ENCODE data around the gene ATXN7L2.

The ATXN7L2 gene

DNA sequence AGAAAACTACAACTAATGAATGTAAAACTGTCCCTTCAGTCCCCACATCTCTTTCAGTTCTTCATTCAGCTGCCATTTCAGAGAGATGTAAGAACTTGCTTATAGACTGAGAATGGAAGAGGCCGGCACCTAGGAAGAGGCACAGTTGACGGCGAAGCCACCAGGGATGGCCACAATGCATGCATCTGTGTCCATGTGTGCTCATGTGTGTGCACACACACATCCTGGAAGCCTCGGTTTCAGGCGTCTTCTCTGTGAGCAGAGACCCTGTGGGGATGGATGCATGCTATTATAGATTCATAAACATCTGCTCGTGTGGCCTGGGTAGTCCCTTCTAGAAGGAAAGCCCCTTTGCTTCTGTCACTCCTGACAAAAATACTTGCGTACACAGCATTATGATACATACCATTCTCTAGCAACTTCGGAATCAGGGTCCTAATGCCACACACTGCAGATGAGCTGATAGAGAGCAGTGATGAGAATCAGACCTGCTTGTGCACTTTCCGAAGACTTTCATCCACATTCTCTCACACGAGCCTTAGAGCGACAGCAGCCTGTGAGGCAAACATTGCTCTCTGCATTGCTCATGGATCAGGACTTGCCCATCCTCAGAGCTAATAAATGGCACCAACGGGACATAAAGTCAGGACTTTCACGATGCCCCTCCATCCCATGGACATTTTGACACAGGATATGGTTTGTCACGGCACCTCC lies 43.5 kb downstream of the ATXN7L2 start:
- no peak for DNase-seq (ENCODE audit: low read depth, low spot score)

DNA sequence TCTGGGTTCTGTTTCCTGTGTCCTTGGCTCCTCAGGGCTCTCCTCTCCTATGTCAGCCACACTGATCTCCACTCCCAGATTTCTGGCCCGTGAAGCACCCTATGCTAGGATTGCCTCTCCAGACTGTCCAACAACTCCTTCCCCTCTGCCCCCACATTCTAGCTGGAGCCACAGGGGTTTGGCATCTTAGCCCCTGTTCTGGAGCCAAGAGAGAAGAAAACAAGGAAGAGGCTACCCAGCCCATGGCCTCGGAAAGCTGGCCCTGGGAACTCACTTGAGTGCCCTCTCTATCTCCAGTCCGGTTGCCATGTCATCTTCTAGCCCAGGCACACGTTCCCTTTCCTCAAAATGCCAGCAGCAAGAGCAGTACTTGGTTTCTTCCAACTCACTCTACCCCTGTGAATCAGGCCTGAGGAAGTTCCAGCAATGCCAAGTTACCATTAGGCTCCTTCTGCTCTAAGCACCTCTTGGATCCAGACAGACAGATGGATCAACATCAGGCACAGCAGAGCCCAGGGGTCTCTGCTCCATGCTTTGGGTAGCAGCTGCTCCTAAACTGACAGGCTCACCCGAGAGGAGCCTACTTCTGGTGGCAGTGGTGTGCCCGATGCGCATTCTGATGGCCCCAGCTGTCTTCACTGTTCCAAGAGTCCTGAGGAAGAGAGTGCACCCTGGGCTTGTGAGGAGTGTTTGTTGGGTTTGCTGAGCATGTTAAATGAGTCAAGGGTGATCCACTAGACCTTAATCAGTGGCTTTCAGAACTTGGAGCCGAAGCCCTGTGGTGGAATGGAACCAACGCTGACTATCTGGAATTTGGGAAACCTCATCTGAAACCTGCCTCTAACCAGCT lies 44.4 kb downstream of the ATXN7L2 start:
- no peak for DNase-seq (ENCODE audit: low read depth, low spot score)

GRCh38 chr1:109528712-109529111 lies 45.0 kb downstream of the ATXN7L2 start:
- no peak for DNase-seq (ENCODE audit: low read depth, low spot score)

GRCh38 chr1:109529881-109530456 lies 46.3 kb downstream of the ATXN7L2 start:
- DNase-seq (ENCODE audit: low read depth, low spot score): no peak

DNA sequence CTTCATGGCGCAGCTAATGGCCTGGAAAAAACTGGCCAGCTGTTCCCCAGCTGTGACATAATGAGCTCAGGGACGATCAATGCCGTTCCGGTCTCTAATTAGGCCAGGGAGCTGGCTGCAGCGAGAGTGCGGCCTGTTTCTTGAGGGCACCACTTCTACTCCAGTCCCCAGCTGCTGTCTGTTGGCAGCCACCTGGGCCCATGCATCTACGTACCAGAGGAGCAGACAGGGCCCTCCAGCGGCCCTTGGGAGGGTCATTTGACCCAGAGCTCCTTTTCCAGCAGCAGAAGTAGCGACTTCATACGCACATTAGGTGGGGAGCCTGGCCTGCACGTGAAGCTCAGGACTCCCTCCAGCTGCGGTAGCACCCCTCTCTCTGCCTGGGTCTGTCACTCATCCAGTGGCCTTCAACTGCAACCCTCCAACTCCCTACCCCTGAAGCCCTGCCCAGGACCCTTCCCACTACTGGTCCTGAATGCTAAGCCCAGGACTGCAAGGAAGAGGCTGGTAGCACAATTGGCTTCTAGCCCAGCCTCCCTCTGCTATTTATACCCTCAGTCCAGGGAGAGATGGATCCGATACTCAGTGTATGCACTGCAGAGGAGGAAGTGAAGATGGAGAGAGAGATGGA lies 46.9 kb downstream of the ATXN7L2 start:
- DNase-seq (ENCODE audit: low read depth, low spot score): no peak

DNA sequence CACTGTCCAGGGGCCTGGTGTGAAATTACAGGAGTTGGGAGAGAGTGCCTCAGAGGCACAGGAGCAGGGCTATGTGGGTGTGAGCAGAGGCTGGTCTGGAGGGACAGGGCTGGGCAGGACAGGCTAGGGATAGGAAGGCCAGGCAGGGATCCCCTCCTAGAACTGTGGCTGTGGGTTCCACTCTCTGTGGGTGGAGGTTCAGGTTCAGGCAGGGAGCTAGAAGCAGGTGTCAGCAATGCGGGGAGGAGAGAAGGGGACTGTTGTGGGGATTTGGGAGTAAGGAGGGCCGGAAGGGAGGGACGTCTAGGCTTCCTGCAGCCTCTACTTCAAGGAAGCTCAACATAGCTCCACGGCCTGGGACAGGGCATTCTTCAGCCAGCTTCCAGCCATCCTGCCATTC lies 47.7 kb downstream of the ATXN7L2 start:
- DNase-seq (ENCODE audit: low read depth, low spot score): no peak

DNA sequence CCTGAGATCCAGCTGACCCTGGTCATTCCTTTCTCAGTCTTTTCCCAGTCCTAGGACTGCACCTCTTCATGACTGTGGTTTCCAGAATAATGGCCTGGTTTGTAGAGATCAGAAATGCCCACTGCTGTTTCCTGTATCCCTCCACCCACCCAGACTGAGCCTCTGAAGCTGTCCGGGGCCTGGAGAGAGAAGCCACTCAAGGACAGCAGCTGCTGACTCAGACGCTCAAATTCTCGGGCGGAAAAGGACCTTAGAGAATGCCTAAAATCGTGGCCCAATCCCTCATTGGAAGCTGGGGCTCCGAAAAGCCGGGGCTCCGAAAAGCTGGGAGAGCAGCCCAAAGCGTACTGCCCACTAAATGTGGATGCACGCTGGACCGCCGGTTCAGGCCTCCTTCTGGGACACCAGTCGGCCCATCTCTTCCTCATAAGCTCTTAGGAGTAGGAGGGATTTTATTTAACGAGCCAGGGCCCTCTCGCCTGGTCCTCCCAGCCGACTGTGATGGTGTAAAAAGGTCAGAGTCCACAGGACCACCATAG lies 48.2 kb downstream of the ATXN7L2 start:
- no peak for DNase-seq (ENCODE audit: low read depth, low spot score)

- no peak for DNase-seq (ENCODE audit: low read depth, low spot score)
Measured at GRCh38 chr1:109532365-109533136, 48.8 kb downstream of the ATXN7L2 start.

DNA sequence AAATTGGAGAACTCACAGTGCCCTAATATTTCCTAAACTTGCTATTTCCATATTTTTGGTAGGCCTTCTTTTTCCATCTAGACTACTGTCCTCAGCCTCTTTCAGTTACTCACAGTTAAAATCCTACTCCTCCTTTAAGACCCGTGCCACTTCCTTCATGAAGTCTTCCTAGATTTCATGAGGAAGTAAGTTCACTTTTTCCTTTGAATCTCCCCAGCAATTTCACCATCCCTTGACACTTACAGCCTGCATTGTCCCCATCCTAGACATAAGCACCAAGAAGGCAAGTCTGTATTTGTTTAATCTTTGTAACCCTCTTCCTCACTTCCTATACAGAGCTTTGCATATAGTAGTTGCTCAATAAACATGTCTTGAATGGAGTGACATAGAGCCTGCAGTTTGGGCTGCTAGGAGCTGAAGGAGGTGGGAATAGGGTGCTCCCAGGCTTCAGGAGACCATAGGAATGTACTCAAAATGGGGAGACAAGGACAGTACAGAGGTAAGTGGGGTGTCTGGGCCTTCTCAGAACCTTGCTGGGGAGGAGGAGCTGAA lies 50.7 kb downstream of the ATXN7L2 start:
- no peak for DNase-seq (ENCODE audit: low read depth, low spot score)

DNA sequence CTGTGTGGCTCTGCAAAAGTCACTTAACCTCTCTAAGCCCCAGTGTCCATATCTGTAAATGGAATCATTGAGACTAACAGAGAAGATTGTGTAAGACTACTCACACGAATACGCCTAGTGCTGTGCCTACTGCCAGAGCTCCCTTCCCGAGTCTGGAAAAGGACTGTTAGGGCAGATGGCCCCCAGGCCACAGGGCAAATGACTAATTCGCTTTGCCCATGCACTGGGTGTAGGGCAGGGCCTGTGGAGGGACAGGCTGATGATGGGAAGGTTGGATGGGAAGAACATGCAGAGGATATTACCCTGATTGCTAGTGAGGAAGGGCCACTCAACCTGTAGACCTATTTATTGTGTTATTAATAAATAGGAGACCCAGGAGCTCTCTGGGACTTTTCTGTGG lies 51.8 kb downstream of the ATXN7L2 start:
- no peak for DNase-seq (ENCODE audit: low read depth, low spot score)

- DNase-seq (ENCODE audit: low read depth, low spot score): no peak
Measured at GRCh38 chr1:109535971-109536491, 52.3 kb downstream of the ATXN7L2 start.

DNA sequence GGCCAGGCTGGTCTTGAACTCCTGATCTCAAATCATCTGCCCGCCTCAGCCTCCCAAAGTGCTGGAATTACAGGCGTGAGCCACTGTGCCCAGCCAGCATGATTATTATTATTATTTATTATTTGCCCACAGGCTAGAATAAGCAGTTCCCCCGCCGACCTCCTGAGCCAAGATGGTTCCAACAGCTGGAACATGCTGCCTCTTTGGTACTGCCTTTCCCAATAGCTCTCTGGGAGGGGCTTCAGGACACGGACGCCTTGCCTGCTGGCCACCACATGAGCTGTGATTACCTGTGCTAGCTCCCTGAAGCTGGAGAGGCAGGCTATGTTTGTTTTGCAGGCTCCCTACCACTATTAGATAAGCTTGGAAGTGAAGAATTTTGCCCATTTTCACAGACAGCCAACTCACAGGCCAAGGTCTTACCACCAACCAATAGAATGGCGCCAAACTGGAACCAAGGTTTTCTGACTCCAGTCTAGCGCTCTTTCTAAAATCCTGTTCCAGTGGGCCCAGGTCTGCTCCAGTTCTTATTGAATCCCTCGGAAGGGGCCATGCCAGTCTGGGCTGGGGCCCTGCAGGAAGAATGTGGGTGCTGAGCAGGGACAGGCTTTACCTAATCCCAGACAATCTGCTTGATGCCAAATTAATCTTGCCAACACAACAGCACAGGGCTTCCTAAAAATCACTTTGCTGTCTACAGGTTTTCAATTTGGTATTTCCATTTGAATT lies 53.9 kb downstream of the ATXN7L2 start:
- DNase-seq (ENCODE audit: low read depth, low spot score): no peak

- no peak for DNase-seq (ENCODE audit: low read depth, low spot score)
Measured at GRCh38 chr1:109538827-109539555, 55.3 kb downstream of the ATXN7L2 start.

DNA sequence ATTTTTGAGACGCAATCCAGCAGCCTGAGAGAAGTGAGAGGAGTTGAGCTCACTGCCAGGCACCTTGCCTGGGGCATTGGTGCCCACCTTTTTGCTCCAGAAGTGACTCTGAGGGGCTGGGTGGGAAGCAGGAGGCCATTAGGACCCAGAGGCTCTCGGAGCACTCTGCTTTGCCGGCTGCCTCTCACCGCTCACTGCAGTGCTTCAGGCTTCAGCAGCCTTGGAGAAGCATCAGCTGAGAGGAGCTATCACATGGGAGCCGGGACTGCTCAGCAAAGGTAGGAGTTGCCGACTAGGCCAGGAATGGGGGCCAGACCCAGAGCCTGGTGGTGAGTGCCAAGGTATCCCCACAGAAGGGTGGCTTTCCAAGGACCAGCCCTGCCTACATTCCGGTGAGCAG lies 56.0 kb downstream of the ATXN7L2 start, which contains the start of gene GPR61:
Gene GPR61 (plus strand): TSS at position 197 of the 400 bp plus-strand sequence. CDS start 3,151 bp downstream, outside the sequence.
- DNase-seq (ENCODE audit: low read depth, low spot score): no peak

- DNase-seq (ENCODE audit: low read depth, low spot score): no peak
Measured at GRCh38 chr1:109541102-109541501, 57.4 kb downstream of the ATXN7L2 start.
